ENCODE measurements around the gene CD52.

DNA sequence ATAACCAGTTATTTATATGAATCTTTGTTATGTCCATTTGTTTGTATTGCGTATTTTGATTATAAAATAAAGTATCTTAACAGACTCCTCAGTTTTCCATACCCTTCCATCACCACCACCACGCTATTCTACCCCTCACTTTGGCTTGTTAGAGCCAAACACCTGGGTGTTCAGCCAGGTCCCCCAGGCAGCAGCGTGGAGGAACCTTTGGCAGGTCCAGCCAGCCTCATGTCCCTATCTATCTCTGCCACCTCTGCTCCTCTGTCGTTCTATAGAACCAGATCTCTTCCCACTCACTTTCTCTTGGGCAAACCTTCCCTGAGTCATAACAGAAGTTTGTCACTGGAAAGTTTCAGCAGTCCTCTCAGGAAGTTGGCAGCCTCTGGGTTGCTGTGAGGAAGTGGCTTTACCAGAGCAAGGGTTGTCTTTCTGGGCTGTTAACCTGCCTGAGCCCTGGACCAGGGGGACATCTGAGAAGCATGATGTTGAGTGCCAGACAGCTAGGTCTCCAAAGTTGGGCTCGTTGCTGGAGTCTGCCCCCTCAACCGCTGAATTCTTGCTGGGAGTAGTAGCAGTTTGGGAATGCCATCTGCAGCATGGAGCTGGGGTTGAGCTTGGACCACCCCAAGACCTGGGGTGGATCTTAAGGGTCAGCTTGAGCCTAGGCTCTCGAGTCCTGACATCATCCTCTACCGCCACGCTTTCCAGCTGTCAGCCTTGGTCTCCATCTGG is 38.9 kb upstream of the CD52 start:
- TF ChIP-seq CTCF (IDR thresholded peaks at IDR 0.05) (no peak), MAX (IDR thresholded peaks at IDR 0.05; ENCODE audit: low read depth) (no peak), GABPA (IDR thresholded peaks at IDR 0.05; ENCODE audit: low read depth) (no peak), JUND (IDR thresholded peaks at IDR 0.05) (no peak), NRF1 (IDR thresholded peaks at IDR 0.05; ENCODE audit: low read depth, low read length) (no peak)
